GM19328 (cell line): ENCODE data around the gene DIPK2A.

ENCODE experiments used
- ATAC-seq: cut with Tn5 transposase; IDR thresholded peaks from one replicate; pipeline ENCODE4 v1.9.1; 2021; ENCODE audit warnings: mild to moderate bottlenecking, moderate library complexity; ENCODE audit not compliant: unreplicated experiment

Gene DIPK2A, protein sequence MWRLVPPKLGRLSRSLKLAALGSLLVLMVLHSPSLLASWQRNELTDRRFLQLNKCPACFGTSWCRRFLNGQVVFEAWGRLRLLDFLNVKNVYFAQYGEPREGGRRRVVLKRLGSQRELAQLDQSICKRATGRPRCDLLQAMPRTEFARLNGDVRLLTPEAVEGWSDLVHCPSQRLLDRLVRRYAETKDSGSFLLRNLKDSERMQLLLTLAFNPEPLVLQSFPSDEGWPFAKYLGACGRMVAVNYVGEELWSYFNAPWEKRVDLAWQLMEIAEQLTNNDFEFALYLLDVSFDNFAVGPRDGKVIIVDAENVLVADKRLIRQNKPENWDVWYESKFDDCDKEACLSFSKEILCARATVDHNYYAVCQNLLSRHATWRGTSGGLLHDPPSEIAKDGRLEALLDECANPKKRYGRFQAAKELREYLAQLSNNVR

DNA sequence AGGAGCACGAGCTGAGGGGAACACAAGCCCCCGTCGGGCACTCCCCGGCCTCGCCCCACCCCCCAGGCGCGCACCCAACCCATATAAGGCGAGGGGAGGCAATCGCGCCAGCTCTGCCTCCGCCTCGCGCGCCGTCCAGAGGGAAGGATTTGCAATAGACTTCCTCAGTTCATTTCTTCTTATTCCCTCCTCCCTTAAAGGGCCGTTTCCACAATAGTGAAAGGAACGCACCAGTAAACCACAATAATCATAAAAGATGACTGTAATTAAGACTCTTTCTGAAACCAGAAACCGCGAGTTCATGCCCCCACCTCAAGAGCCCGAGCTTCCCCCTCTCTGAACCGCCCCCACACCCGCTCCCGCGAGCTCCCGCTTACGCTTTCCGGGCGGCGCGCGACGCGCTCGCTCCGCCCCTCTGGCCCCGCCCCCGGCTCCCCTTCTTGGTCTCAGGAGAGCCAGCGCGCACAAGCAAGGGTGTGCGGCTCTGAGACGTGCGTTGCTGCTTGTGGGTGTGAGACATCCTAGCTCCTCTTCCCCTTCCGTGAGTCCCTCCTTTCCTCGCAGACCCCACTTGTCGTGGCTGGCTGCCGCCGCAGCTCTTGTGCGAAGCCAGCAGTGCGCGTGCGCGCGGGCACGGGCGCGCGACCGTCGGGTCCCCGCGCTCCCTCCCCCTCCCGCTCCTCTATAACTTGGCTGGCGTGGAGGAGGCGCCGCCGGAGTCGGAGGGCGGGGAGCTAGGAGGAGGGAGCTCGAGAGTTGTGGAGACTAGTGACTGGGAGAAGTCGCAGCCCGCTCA is at the start of gene DIPK2A:
Gene DIPK2A, plus strand, starts transcription at position 465 of the 796 bp plus-strand sequence. CDS start 510 bp downstream, outside the sequence.
- ATAC-seq: peak; percentile 46

DNA sequence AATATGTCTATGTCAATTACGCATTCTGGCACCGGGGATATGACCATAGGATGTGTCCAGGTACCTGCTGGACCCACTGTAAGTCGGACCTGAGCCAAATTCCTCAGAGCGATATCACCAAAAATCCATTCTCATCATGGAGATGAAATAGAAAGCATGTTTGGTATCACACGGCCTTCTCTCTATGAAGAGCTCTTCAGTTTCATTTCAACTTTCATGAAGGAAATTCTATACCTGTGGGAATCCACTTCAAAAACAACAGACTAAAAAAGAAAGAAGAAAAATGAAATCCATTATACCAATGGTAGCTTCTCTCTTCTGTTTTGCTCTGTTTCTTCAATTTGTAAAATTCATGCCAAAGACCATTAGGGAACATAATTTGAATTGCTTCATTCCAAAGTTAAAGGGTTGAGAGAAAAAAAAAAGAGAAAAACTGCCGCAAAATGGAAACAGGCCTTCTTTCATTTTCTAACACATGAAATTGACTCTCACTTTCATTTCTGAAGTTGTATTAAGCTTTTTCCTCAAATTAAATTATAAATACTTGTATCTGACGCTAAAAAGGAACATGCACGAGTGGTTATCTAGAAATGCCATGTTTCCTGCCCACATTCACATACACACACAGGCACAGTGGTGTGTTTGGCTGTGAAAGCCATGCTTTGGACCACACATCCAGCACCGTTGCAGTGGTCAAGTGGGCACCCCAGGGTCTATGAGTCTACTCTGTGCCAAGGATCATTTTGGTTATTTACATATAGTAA is 46.9 kb upstream of the DIPK2A start:
- ATAC-seq: peak; percentile 62

- ATAC-seq: no peak
These were observed 43.6 kb upstream of the DIPK2A start for GRCh38 chr3:143928056-143928455.

DNA sequence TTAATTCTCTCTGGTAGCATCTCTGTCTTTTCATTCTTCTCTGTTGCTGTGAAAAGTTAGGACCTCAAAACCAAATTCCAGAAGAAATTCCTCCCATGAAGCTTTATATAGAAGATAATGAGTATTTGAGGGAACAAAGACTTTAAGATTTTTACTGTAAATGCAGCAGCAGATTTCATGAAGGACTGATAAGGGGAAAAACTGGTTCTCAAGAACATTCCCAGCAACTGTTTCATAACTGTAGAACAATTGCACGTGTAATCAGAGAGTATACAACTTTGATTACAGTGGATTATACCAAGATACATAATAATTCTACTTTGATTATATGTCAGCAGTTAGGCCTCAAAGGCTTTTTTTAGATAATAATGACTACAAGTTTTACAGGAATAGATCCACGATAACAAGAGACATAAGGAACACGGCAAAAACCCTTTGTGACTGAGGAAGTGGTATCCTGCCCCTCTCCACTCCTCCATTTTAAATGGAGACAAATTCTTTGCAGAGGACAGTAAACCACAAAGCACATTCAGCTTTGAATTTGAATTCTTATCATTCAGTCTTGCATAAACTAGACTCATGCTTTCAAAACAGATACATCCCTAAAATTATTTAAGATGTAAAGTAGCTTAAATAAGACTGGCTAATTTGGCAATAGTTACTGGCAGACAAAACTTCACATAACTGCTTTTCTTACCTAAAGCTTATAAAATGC is 42.9 kb upstream of the DIPK2A start:
- ATAC-seq: no peak

- no peak for ATAC-seq
These were observed 36.8 kb upstream of the DIPK2A start for GRCh38 chr3:143934791-143935190.

DNA sequence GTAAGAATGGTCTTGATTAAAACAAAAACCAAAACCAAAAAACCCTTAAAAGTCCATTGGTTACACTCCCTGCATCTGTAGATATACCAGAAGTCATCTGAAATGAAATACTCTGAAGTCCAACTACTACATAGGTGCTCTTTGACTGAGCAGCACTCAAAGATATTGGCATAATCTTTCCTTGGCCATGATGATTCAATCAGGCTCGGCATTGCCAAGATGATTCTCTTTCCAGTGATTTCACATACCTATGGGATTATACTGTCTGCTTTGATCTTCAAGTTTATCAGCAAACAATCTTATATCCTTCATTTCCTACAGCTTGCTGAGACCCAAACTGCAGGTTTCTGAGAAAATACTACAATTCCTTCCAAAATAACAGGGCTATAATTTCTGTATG is 35.9 kb upstream of the DIPK2A start:
- ATAC-seq: no peak

DNA sequence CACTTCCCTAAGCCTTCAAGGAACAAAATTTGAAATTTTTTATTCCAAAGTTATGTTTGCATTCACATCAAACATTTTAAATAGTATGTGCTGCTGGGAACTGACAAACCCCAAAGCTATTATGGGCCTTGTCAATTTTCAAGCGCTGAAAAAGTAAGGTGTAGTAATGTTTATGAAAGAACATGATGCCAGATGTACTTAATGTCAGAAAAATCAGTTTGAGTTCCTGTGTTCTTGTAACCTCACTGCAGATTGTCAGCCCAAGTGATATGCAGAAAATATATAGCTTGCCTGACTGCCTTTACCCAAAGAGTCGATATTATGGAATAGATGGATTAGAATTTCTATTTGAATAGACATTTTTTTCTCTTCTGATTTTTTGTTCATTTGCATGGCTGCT is 20.8 kb upstream of the DIPK2A start:
- ATAC-seq: no peak

- ATAC-seq: peak; percentile 71
These were observed 20.2 kb upstream of the DIPK2A start for GRCh38 chr3:143951351-143951971.

DNA sequence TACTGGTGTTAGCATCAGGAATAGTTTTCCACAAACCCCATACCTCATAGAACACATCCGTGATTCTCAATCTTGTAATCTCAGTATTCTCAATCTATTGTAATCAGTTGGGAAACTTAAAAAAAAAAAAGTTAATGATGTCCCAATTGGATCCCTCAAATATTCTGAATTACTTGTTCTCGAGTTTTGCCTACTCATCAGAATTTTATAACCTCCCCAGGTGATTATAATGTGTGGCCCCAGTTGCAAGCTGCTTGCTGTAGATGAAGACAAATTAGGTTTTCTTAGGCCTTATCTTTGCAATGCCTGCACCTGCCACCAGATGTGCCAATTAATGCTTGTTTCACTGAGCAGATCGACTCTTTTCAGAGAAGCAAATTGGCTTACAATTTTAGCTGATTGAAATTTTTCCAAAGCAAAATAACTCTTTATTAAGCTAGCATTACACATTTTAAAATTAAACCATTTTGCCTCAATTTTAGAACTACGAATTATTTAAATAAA is 19.0 kb upstream of the DIPK2A start:
- no peak for ATAC-seq

DNA sequence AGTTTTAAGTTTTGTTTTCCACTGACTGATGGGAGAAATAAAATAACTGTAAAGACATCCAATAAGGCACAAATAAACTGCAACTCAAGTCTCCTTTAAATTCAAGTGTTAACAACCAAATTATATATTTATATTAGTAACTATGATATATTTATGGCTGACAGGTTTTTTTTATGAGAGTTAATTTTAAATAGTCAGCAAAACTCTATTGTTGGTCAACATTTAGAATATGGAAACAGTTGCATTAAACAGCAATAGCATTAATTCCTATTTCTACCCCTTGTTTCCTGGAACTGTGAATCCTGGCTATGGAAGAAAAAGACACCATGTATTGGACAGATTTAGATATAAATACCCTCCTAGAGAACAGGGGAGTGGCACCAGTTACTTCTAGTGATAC is 16.5 kb upstream of the DIPK2A start:
- no peak for ATAC-seq

DNA sequence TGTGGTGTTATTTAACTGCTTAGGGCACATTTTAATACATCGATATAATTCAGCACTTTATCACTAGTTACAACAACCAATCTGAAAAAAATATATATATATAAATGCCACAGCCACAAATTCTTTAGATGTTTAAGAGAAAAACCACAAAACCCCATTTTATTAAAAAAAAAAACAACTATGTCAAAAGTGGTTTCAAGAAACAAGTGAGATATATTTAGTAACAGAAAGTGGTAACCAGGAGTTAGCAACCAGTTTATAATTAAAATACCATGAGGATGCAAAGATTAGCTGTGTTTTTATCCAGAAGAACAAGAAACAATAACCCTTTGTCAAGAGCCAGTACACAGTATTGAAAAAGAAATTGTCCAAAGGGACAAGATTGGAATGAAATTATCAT is 14.8 kb upstream of the DIPK2A start:
- no peak for ATAC-seq

- no peak for ATAC-seq
These were observed 14.2 kb upstream of the DIPK2A start for GRCh38 chr3:143957453-143957852.

DNA sequence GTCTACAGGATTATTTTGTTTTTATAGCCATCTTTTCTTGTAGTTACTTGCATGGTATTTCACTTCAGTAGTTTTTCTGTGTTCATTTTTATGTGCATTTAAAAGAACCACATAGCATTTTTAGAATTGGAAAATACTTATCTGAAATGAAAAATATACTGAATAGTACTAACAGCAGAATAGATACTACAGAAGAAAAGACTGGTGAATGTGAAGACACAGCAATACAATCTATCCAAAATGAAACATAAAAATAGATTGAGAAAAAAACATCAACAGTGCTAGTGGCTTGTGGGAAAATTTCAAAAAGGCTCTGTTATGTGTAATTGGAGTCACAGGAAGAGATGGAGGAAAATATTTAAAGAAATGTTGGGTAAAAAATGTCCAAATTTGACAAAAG is 12.7 kb upstream of the DIPK2A start:
- no peak for ATAC-seq

DNA sequence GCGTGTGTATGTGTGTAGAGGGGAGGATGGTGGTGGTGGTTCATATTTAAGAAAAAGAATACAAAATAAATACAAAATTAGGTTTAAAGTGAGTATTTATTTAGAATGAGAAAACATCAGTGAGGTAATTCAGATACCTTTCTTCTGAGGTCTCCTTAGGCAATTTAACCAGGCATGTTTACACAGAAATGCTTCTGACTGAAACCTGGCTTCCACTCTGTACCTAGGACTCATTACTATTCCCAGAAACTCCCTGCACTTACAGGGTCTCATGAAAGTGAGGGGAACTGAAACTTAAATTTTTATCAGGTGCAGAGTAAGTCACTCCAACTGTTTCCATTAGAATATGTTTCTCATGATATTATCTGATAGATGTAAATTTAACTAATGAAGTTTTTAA is 10.3 kb upstream of the DIPK2A start:
- no peak for ATAC-seq

GRCh38 chr3:143963946-143964345 is 7.7 kb upstream of the DIPK2A start:
- ATAC-seq: no peak

DNA sequence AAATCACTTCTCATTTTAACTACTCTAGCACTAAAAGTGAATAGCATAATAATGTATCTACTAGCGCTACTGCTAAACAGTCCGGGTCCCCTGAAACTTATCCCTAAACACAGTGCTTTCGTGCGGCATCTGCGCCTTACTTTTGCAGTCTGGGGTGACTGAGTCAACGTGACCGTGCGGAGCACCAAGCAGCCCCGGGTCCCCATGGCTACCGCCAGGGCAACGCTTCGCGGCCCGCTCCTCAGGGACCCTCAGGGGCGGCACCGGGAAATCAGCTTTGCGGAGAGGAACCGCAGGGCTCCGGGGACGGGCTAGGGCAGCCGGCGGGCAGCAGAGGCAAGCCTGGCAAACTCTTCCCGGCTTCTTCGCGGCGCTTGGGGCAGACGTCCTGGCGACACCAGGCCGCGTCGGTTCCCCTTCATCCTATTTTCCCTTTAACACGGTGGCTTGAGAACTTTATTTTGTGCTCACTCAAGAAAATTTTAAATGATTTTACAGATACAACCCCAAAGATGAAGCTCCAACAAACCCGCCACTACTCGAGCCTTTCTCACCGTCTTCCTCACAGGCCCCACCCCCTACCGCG is 757 bp upstream of the DIPK2A start:
- peak; percentile 16 for ATAC-seq

DNA sequence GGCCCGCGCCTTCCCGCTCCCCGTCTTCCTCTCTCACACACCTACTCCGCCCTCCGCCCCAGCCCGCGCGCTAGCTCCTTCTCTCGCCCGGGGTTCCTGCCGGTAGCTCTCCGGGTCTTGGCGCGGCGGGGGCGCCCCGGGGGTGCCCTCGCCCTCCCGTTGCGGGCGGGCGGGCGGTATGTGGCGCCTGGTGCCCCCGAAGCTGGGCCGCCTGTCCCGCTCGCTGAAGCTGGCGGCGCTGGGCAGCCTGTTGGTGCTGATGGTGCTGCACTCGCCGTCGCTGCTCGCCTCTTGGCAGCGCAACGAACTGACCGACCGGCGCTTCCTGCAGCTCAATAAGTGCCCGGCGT is 507 bp downstream of the DIPK2A start:
- peak; percentile 9 for ATAC-seq

GRCh38 chr3:143972505-143973258 is 1.1 kb downstream of the DIPK2A start:
- ATAC-seq: peak; percentile 26
